HG03558 (cell line): ENCODE measurements around the gene EHD4.

Source experiments
- ATAC-seq: cut with Tn5 transposase; IDR thresholded peaks from one replicate; pipeline ENCODE4 v1.9.1; 2021; ENCODE audit warnings: moderate number of reproducible peaks; ENCODE audit not compliant: unreplicated experiment; ENCODE audit errors: extremely low read depth

EHD4 gene

GRCh38 chr15:41849861-41850260 lies 122.5 kb downstream of the EHD4 start:
- ATAC-seq, result no peak

- no peak for ATAC-seq
Measured at GRCh38 chr15:41849204-41849603, 123.2 kb downstream of the EHD4 start.

GRCh38 chr15:41848631-41849030 lies 123.7 kb downstream of the EHD4 start:
- ATAC-seq, result no peak

GRCh38 chr15:41847981-41848380 lies 124.4 kb downstream of the EHD4 start:
- ATAC-seq, result no peak

- no peak for ATAC-seq
Measured at GRCh38 chr15:41847206-41847605, 125.2 kb downstream of the EHD4 start.
